Globus pallidus (tissue), 1 donor: ENCODE data around the gene EPHB1.

ENCODE experiments used
- DNase-seq: peaks from one replicate; pipeline ENCODE4 v3.0.0-alpha.2; 2015; ENCODE audit warnings: low spot score

EPHB1 gene

DNA sequence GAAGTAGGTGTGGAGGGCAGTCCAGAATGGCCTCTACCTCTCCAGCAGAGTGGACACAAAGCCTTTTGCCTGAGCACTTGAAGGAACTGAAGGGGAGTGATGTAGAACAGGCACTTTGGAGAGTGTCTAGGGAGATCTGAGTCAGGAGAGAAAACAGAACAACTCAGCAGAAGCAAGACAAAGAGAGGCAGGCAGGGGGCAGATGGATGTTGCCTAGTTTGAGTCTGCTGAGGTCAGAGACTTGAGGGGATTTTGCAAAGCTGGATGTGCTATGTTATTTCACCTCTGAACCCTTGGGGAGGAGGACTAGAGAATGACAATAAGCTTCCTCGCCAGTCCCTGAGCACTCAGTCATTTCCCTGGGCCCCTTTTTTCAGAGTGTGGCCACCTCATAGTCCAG, 366.4 kb downstream of the EPHB1 start:
- no peak for DNase-seq

DNA sequence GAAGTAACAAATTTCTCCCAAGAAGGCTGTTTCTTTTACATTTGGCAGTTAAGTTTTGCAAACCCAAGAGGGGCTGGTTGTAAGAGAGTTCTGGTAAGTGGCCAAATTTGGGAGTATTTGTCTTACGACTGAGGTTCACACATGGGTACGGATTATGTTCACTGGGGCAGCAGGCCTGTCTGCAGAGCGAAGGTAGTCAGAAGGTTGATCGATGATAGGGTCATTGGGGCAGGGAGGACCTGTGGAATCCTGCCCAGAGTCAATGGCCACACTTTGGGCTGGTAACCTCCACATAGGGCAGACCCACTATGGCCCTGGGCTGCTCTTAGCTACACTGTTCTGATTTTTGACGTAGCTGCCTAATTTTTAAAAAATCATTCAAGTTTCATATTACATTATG, 368.6 kb downstream of the EPHB1 start:
- no peak for DNase-seq

DNA sequence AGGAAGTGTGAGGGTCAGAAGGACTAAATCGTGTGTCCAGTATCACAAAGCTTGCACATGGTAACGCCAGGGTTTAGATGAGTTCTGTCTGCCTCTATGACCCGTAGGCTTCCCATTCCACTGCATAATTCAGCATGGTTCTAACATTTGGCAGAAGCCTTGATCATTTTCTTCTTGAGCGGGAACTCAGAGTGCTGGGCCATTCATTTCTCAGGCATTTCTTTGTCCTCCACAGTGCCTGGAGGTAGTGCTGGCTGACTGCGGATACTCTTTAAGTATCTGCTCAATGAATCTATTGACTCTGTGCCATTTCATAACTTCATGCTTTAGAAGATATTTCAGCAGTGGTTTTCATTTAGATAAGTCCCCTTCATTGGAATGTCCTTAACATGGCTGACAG, 370.2 kb downstream of the EPHB1 start:
- DNase-seq: no peak

DNA sequence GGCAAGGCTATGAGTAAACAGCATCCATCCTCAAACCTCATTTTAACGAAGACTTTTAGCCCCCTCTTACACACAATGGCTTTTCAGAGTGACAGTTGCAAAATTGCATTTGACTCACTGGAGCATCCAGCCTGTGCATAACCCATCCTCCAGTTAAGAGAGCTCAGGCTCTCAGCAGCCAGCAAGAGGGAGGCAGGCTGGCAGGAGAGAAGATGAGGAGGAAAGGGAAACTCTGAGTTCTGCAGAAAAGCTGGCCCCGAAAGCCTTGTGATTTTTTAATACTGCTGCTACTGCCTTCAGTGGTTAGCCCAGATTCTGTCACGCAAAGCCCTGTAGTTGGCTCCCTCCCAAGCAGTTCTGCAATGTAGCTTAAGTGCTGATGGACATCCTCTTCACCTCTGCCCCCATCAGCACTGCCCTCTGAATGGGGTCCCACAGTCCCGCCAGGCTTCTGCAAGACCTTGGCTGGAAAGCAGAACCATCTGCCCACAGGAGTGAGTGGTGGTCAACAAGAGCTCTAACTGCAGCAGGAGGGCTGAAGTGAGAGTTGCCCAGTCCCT, 371.3 kb downstream of the EPHB1 start:
- DNase-seq: peak; percentile 21

DNA sequence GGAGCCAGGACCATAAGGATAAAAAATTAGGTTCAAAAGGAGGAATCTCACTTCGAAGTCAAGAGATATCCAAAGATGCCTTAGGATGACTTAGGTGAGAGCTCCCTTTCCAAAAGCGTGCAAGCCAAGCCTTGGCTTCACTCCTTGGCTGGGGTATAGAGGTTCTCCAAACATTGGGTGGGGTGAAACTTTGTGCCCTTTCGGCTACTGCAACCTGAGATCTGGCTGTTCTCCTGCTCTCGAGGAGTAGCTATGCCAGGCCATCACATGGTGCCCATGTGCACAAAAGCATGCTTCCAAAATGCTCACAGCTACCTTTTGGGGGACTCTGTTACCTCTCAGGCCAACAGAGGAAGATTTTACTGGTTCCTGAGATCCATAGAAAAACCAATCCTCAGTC, 373.8 kb downstream of the EPHB1 start:
- DNase-seq: no peak

DNA sequence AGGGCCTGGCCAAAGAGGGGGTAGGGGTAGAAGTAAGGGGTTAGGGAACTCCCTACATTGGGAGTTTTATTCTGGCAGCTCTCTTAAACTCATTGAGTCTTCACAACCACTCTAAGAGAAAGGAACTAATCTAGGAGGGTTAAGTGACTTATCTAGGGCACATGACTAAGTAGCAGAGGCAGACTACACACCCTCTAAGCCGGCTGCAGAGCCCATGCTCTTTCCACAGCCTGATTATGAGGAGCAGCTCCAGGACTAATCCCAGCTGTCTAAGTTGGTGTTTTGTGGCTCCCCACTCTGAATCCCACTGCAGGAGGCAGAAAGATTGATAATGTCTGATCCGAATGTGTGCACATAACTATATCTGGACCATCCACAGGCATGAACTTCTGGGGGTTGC, 374.6 kb downstream of the EPHB1 start:
- no peak for DNase-seq

DNA sequence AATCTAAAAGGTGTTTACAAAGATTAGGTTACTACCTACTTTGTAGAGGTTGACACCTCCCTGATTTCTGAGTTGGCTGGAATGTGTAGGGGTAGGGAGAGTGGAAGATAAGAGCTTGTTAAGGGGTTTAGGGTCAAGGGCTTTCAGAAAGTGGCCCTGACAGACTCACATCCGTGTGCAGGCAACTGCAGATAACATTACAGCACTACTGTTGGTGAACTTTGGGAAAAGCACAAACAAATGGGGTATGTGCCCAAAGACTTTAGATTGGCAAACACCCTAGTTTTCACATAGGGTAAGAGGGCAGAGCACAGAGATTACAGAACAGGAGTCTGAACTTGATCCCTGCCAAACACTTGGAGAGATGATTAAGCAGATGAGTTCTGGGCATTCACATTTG, 375.7 kb downstream of the EPHB1 start:
- DNase-seq: no peak

DNA sequence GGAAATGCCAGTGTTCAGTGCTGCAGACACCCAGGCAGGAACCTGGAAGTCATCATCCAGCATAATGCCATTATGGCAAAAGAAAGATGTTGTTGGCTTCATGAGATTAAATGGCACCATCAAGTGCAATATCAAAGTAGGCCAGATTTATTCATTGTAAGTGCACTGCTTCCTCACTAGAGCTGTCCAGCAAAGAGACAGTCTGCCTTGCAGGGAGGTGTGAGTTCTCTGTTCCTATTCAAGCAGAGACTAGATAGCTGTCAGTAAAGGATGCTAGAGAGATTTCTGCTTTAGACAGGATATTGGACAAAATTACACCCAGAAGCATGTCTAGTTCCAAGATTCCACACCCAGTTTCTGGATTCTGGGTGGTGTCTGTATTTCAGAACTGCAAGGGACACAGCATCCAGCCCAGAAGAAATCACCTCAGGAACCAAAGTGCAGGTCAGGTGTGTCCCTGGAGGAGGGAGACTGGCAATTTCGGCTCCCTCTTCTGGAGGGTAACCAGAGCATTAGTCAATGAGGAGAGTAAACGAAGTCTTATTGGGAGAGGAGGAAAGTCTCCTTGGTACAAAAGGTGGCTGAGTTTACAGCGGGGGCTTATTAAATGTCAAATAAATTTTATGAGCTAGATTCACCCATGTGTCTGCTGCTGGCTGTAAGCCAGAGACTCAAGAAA, 377.3 kb downstream of the EPHB1 start:
- DNase-seq: no peak

DNA sequence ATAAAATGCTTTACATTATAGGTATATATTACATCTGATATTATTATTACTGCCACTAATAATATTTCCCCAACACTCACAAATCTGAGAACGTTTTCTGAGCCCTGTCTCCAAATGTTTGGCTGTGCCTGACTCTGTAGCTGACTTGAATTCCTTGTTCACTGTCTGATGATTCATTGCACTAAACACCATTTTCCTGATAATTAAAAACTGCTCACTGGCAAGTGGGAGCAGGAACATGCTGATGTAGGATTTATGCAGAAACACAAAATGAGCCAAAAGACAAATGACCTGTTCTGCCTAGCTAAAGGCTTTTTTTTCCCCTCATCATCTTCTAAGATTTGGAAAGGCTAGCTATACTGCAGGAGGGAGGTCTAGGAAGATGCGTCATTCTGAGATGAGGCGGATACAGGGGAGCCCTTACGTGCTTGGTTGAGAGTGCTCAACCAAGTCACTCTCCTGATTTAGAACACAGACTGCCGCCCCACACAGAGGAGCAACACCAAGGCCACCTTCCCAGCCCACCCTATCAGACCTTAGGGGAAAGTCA, 380.7 kb downstream of the EPHB1 start:
- no peak for DNase-seq

DNA sequence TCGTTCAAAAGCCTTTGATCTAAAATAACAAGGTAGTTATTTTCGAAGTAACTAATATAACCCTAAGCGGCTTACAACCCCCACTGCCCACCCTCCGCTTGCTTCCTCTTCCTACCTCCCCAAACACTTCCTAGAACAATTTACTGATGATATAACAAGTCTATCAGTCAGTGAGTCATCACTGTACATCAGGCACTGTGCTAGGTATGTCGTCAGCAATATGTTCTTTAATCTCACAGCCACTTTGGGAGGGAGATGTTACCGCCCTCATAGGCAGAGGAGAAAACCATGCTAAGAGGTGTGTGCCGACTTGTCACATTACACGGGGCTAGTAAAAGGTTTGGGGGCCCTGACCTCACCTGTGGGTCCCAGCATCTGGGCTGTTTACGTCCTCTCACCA, 381.8 kb downstream of the EPHB1 start:
- no peak for DNase-seq

DNA sequence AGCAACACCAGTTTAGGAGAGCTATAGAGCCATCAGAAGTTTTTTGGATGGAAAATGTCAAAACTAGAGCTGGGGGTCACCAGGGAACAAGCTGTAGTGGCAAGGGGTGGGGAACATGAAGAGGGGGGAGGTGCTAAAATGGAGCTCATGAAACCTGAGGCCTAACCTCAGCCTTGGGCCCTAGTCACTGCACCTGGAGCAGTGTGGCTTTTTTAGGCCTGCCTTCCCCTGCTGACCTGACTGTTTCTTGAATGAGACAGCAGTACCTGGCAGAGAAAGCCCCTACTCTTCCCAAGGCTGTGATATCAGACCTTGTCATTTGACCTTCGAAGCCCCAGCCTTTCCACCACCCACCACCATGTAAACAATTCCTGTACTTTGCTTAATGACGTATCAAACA, 383.5 kb downstream of the EPHB1 start:
- DNase-seq: no peak

DNA sequence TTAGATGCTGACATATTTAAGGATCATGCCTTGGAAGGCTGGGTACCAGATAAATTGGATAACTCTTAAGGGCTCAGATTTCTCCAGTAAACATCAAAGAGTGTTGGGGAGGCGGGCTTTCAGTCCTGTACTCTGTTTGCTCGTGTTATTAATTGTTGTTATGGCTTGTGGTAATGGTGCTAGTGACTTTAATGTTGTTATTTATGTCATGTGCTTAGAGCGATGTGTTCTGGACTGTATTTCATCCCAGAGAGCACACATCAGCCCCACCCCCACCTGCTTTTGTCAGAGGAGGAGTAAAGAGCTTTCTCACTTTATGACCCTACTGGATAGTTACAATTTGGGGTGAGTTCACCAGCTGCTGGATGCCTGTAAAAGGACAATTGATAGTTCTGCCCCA, 386.3 kb downstream of the EPHB1 start:
- no peak for DNase-seq

DNA sequence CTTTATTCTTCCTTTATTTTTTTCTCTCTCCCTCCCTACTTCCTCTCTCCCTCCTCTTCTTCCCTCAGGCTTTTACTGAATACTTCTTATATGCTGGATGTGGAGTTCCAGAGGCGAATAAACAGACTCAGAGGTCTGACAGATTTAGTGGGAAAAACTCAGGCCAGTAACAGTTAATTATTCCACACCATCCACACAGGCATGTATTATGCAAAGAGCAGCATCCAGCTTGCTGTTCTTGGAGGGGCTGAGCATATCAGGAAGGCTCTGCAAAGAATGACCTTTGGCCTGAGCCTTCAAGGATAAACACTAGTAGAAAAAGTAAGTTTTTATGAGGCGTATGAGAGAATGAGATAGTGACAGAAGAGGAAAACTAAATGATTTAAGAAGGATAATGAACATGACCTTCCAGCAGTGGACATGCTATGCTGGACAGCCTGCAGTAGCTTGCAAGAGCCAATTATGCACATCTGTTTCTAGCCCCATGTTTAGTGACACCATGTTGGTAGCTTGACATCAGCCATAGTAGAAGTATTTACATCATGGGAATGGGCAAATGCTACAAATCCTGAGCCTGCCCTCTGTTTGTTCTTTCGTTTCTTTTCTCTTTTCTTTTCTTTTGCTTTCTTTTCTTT, 387.4 kb downstream of the EPHB1 start:
- DNase-seq: no peak

DNA sequence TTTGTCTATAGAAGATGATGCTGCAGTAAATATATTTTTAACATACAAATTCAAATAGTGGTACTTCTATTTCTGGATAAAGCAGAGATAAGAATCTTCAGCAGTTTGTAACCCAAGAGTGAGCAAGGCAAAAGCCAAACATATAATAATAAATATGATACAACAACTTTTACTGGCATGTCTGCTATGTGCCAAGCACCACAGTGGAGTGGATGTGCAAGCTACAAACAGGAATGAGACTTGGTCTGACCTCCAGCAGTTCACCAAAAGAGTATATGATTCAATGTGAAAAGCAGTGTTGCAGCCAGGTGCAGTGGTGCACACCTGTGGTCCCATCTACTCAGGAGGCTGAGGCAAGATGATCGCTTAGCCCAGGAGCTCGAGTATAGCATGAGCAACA, 395.6 kb downstream of the EPHB1 start:
- no peak for DNase-seq

DNA sequence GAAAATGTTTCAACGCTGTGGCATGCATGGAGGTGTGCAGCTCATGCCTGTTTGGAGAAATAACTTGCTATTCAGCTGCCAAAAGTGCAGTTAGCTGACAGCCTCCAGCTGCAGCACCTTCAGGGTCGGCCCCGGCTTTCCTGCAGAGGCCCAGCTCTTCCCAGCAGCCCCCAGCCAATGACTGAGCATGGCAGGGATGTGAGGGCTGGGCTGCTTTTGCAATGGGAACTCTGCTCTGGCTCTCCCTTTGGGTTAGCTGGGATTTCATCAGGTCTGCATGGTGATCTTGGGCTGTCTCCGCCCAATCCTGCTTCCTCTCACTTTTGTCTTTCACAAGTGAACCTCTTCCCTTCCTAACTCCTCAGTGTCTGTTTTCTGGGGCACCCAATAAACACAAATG, 396.6 kb downstream of the EPHB1 start:
- DNase-seq: no peak

DNA sequence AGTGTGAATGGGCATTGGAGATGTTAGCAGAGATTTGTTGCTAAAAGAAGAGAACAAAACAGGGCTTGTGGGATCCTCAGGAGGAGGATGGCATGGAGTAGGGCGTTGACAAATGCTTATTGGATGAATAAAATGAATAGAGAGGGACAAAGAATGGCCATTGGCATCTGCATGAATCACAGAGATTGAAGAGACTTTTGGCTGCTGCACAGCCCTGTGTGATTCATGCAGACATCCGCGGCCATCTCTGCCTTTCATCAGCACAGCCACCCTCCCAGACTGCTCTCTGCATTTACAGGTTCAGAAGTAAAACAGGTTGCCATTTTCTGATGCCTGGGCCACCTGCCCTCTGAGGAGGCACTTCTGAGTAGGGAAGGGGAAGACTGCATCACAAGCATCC, 397.9 kb downstream of the EPHB1 start:
- peak; percentile 60 for DNase-seq

DNA sequence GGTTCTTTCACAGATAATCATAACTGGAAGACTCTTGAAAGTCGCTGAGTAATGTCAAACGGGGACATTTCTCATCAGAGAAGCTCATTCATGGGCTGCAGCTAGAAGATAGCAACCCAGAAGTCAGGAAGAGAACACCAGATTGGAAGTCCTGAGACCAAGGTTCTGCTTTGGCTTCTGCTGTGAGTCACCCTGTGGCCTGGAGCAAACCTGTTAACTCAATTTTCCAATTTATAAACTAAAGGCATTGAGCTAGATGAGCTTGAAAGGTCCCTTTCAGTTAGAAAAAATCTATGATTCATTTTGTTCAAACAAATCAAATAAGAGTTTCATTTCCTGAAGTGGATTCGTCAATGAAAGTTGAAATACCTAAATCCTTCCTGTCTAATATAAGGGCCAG, 402.2 kb downstream of the EPHB1 start:
- DNase-seq: no peak

DNA sequence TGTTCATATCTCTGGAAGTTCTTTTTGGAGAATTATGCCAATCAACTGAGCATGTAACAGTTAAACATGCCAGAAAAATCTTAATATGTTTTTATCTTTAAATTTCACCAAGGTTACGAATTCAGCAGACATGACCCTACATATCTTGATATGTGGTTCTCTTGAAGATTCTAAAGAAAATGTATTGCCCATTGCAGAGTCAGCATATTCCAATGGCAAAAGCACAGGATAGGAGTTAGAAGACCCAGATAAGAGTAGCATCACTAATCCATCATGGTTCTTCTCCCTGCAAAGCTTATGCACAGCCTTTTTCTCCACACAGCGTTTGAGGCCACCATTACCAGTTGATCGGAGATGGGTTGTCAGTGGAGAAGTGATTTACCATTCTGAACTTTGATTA, 402.8 kb downstream of the EPHB1 start:
- DNase-seq: no peak

DNA sequence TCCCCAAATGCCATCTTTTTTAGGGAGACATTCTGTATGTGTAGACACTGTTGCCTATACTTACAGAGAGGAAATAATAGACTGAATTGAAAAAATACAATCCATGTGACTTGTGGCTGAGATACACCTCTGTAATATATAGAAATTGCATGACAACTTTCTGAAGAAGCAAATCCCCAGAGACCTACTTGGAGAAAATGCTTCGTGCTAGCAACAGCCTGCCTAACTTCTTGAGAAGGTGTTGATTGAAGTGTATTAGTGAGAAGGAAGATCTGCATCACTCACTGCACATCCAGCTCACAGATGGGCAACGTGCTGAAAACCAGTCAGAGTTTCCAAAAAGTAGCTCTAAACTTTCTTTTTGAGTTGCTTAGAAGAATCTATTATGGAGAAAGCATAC, 404.1 kb downstream of the EPHB1 start:
- DNase-seq: no peak

DNA sequence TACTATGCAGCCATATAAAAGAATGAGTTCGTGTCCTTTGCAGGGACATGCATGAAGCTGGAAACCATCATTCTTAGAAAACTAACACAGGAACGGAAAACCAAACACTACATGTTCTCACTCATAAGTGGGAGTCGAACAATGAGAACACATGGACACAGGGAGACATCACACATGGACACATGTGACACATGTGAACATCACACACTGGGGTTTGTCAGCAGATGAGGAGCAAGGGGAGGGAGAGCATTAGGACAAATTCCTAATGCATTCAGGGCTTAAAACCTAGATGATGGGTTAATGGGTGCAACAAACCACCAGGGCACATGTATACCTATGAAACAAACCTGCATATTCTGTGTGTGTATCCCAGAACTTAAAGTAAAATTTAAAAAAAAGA, 408.0 kb downstream of the EPHB1 start:
- no peak for DNase-seq

DNA sequence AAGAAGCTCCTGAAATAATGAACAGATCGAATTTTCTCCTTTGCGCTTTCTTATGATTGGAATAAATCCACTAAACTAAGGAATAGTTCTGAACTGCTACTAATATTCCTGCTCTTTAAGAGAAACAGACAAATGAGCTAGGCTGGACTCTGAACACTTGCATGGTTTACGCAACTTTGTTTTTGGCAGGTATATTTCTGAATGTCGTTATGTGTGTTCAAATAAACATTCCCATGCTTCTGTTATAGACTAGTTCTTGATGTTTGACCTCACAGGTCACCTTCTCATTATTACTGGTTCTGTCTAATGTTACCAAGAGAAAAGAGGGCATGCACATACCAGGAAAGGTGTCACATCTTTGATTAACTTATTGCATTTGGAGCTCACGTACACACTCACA, 418.2 kb downstream of the EPHB1 start:
- no peak for DNase-seq

DNA sequence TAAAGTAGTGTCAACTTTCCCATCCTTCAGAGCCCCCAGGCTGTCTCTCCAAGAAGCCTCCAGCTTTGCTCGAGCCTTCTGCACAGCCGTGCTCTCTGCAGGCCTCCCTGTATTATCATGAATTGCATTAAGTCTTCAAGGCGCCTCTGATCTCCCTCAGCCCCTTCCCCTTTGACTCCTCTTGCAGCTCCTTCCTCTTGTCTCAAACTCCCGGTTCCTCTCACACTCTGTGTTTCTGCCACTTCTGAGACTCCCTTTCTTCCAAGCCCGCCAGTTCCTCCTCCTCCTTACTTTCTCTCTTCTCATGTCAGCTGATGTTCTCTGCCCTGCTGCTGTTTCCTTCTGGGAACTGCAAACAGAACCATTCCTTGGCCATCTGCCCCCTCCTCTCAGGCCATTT, 418.8 kb downstream of the EPHB1 start:
- no peak for DNase-seq

DNA sequence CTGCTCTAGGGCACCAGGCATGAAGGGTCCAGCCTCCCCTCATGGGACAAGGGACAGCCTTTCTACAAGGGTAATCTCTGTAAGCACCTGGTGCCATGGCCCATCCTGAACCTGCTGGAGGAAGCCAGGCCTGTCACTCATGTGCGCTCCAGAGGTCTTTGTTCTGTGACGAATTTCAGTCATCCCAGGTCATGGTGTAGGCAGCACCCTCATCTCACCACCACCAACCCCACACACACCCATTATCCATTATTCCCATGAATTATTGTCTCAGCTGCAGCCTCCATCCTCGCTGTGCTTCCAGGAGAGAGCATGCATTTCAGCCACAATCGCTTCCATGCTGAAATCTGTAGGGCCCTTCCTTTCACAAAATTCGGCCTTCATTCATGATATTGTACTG, 419.3 kb downstream of the EPHB1 start:
- no peak for DNase-seq

DNA sequence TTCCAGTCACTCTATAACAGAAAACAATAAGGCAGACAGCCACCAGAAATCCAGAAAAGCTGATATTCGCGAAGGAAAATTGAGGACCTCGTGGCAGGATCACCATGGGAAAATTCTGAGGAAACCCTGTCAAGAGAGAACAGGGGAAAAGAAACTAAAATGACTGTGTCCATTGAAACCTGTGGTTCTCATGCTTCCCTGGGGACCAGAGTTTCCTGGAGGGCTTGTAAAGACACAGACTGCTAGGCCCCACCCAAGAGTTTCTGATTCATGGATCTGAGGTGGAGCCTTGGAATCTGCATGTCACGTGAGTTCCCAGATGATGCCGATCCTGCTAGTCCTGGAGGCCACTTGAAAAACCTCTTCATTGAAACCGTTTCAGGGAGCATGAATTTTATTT, 420.5 kb downstream of the EPHB1 start:
- no peak for DNase-seq
